Natural killer cell (primary cell): ENCODE measurements around the gene MOGAT3. TPM values are rescaled to one million over a fixed set of nuclear protein-coding genes. Genes with fewer than 3 reads are reported as not detected.

Experiments used
- ATAC-seq, 3 donors: fragments of 150-1000 bp in 2 of 3; fragments of 200-7000 bp in 1 of 3; cut with Tn5 transposase; 1 replicate in 1 of 3; 2 replicates in 2 of 3; pipeline ENCODE4 v1.10.0; 2021; ENCODE audit warnings: mild to moderate bottlenecking in 2 of 3, moderate library complexity in 2 of 3
- DNase-seq, 2 donors: peaks; one replicate each; pipeline versions ENCODE4 v3.0.0 to v3.0.0-alpha.2; 2013 to 2021; ENCODE audit warnings: mixed read lengths in 1 of 2
- H3K27ac ChIP-seq: one replicate; pipeline ENCODE4 v1.5.1; 2013; ENCODE audit warnings: mild to moderate bottlenecking, low read length
- H3K27me3 ChIP-seq: one replicate; pipeline ENCODE4 v1.6.1; 2013; ENCODE audit warnings: low read length; ENCODE audit not compliant: control insufficient read depth, insufficient read depth
- H3K36me3 ChIP-seq: one replicate; pipeline ENCODE4 v1.6.1; 2013; ENCODE audit warnings: low read length; ENCODE audit not compliant: control insufficient read depth, insufficient read depth
- H3K4me1 ChIP-seq: one replicate; pipeline ENCODE4 v1.6.1; 2013; ENCODE audit warnings: low read length; ENCODE audit not compliant: control insufficient read depth, insufficient read depth
- H3K4me3 ChIP-seq: one replicate; pipeline ENCODE4 v1.5.1; 2013; ENCODE audit warnings: low read length
- H3K9me3 ChIP-seq: one replicate; pipeline ENCODE4 v1.6.1; 2013; ENCODE audit warnings: low read length; ENCODE audit not compliant: control insufficient read depth, insufficient read depth
- H3K27ac Mint-ChIP-seq, 2 donors: one replicate each; pipeline ENCODE4 v1.8.0; 2022; ENCODE audit warnings: mild to moderate bottlenecking in 2 of 2, mixed read lengths in 2 of 2, moderate library complexity in 1 of 2
- H3K27me3 Mint-ChIP-seq, 2 donors: one replicate each; pipeline ENCODE4 v1.8.0; 2022; ENCODE audit warnings: low read depth in 2 of 2, mixed read lengths in 2 of 2
- H3K36me3 Mint-ChIP-seq: one replicate; pipeline ENCODE4 v1.8.0; 2022; ENCODE audit warnings: mixed read lengths
- H3K4me1 Mint-ChIP-seq, 2 donors: one replicate each; pipeline ENCODE4 v1.8.0; 2022; ENCODE audit warnings: mixed read lengths in 2 of 2
- H3K4me3 Mint-ChIP-seq: one replicate; pipeline ENCODE4 v1.8.0; 2022; ENCODE audit warnings: mild to moderate bottlenecking, moderate library complexity, mixed read lengths
- H3K9me3 Mint-ChIP-seq, 2 donors: one replicate each; pipeline ENCODE4 v1.8.0; 2022; ENCODE audit warnings: mixed read lengths in 2 of 2
- CTCF ChIP-seq: fragments of 200-600 bp; IDR thresholded peaks from one replicate; pipeline ENCODE4 v1.8.0; 2022; ENCODE audit warnings: antibody characterized with exemption
- WGBS: methylation state at CpG from one replicate; pipeline ENCODE4 v1.1.7; 2013; ENCODE audit warnings: missing lambda C conversion rate; ENCODE audit not compliant: insufficient coverage; 5-methylcytosine and 5-hydroxymethylcytosine counted together
- intact Hi-C: fragments of 100-400 bp; cut with micrococcal nuclease; formaldehyde crosslinking; loops from one replicate; pipeline ENCODE4 v1.14.2; 2022
- total RNA-seq, 4 donors: library from RNA; stranded (reverse); fragments of 120-200 nt in 1 of 4; gene quantifications; one replicate each; pipeline versions ENCODE4 v1.2.3 to v1.2.4, GENCODE V29; 2013 to 2022

The MOGAT3 gene
- total RNA-seq, 3 donors from 2014 or later (not counting 1 experiment from before 2014, with no cell fraction given), result not detected

- H3K4me1 Mint-ChIP-seq, result peaks cover 39 to 57% of the 10 kb centered on the region in 2 donors
- TF ChIP-seq CTCF, result no peak
- H3K27me3 Mint-ChIP-seq, result no peaks in the 10 kb centered on the region
- Histone ChIP-seq H3K27me3 (no peaks in the 10 kb centered on the region), H3K4me1 (peaks cover 25% of the 10 kb centered on the region), H3K9me3 (no peaks in the 10 kb centered on the region), H3K36me3 (peaks cover 10% of the 10 kb centered on the region), H3K27ac (peak overlapping the region; percentile 82), H3K4me3 (peak overlapping the region; percentile 81)
- WGBS, result 13% methylated on average over 25 of the region's 26 CpGs
- DNase-seq, result no peak
- ATAC-seq, result peak in 2 of 3 donors; percentile 1 to 3
- H3K27ac Mint-ChIP-seq, result peak overlapping the region; percentile 94 to 97
- intact Hi-C loops, result no loop called here
- H3K36me3 Mint-ChIP-seq, result no peaks in the 10 kb centered on the region
- no peaks in the 10 kb centered on the region for H3K9me3 Mint-ChIP-seq
- H3K4me3 Mint-ChIP-seq, result peak overlapping the region; percentile 96
Observed at GRCh38 chr7:101218236-101219125, 17.6 kb upstream of the MOGAT3 start.

- Histone ChIP-seq H3K4me3 (peak within 1 kb of the TSS; percentile 81), H3K4me1 (peaks cover 25% of the 10 kb centered on the region), H3K36me3 (peaks cover 7% of the 10 kb centered on the region), H3K27ac (peak within 1 kb of the TSS; percentile 82), H3K27me3 (no peaks in the 10 kb centered on the region), H3K9me3 (no peaks in the 10 kb centered on the region)
- peaks cover 39 to 57% of the 10 kb centered on the region in 2 donors for H3K4me1 Mint-ChIP-seq
- H3K36me3 Mint-ChIP-seq, result no peaks in the 10 kb centered on the region
- H3K27ac Mint-ChIP-seq, result peak within 1 kb of the TSS; percentile 94 to 97
- no peak for TF ChIP-seq CTCF
- H3K27me3 Mint-ChIP-seq, result no peaks in the 10 kb centered on the region
- H3K4me3 Mint-ChIP-seq, result peak within 1 kb of the TSS; percentile 96
- under 1% methylated on average over 57 of the region's 57 CpGs for WGBS
- no peaks in the 10 kb centered on the region for H3K9me3 Mint-ChIP-seq
- peak; percentile 76 to 84 (median 82) for ATAC-seq
- peak; percentile 94 to 100 for DNase-seq
- intact Hi-C loops, result loop anchor here (1.0 kb wide), 1 partner anchor 27 kb away; no protein-coding TSS in a partner anchor
Observed at GRCh38 chr7:101217388-101218235, 16.8 kb upstream of the MOGAT3 start, which contains the start of the genes PLOD3 and ZNHIT1. TSS of gene PLOD3 (minus strand) at chr7:101217581. CDS start at chr7:101217274, 307 bp downstream. TSS of gene ZNHIT1 (plus strand) at chr7:101218165. CDS start at chr7:101218196, 31 bp downstream.

- peak; percentile 21 to 23 for DNase-seq
- TF ChIP-seq CTCF, result no peak
Observed at GRCh38 chr7:101216860-101217387, 16.1 kb upstream of the MOGAT3 start.

More at GRCh38 chr7:101216860-101217387, 16.1 kb upstream of the MOGAT3 start:
- H3K27me3 Mint-ChIP-seq, result no peaks in the 10 kb centered on the region
- Histone ChIP-seq H3K4me3 (peak overlapping the region; percentile 81), H3K27me3 (no peaks in the 10 kb centered on the region), H3K9me3 (no peaks in the 10 kb centered on the region), H3K36me3 (peaks cover 9% of the 10 kb centered on the region), H3K27ac (peak overlapping the region; percentile 82), H3K4me1 (peaks cover 25% of the 10 kb centered on the region)
- intact Hi-C loops, result loop anchor here (1.0 kb wide), 1 partner anchor 27 kb away; no protein-coding TSS in a partner anchor
- H3K9me3 Mint-ChIP-seq, result no peaks in the 10 kb centered on the region
- 3% methylated on average over 34 of the region's 34 CpGs for WGBS
- peak; percentile 2 to 5 (median 3) for ATAC-seq
- H3K27ac Mint-ChIP-seq, result peak overlapping the region; percentile 94 to 97
- no peaks in the 10 kb centered on the region for H3K36me3 Mint-ChIP-seq
- peak overlapping the region; percentile 96 for H3K4me3 Mint-ChIP-seq
- H3K4me1 Mint-ChIP-seq, result peaks cover 39 to 52% of the 10 kb centered on the region in 2 donors
